ENCODE results near the gene FKBP5. TPM values are rescaled to one million over a fixed set of nuclear protein-coding genes. Genes with fewer than 3 reads are reported as not detected.
"Not testable (repeated sequence)": the region's sequence is repeated elsewhere in the genome, so short reads cannot be mapped to it uniquely, and the experiment has no call there.

The FKBP5 gene
- total RNA-seq, 1 experiment from 2014 or later, result 105 TPM

GRCh38 chr6:35622283-35622682 is 66.4 kb downstream of the FKBP5 start:
- DNase-seq (ENCODE audit: low read depth), result no peak

- no peak for DNase-seq (ENCODE audit: low read depth)
These were observed 68.0 kb downstream of the FKBP5 start for GRCh38 chr6:35620706-35621105.

- no peak for DNase-seq (ENCODE audit: low read depth)
These were observed 75.0 kb downstream of the FKBP5 start for GRCh38 chr6:35613762-35614161.

GRCh38 chr6:35611240-35611639 is 77.5 kb downstream of the FKBP5 start:
- DNase-seq (ENCODE audit: low read depth), result peak; percentile 51

GRCh38 chr6:35610830-35611229 is 77.9 kb downstream of the FKBP5 start:
- no peak for DNase-seq (ENCODE audit: low read depth)

GRCh38 chr6:35609588-35609987 is 79.1 kb downstream of the FKBP5 start:
- DNase-seq (ENCODE audit: low read depth), result no peak

GRCh38 chr6:35607517-35608233 is 81.0 kb downstream of the FKBP5 start:
- no peak for DNase-seq (ENCODE audit: low read depth)

GRCh38 chr6:35605600-35605999 is 83.1 kb downstream of the FKBP5 start:
- DNase-seq (ENCODE audit: low read depth), result no peak

GRCh38 chr6:35603326-35604202 is 85.2 kb downstream of the FKBP5 start:
- peak; percentile 46 for DNase-seq (ENCODE audit: low read depth)

GRCh38 chr6:35602133-35602946 is 86.4 kb downstream of the FKBP5 start:
- peak; percentile 73 for DNase-seq (ENCODE audit: low read depth)

- peak; percentile 93 for DNase-seq (ENCODE audit: low read depth)
These were observed 87.2 kb downstream of the FKBP5 start for GRCh38 chr6:35601331-35602132.

GRCh38 chr6:35600659-35601125 is 88.0 kb downstream of the FKBP5 start:
- DNase-seq (ENCODE audit: low read depth), result peak; percentile 46

GRCh38 chr6:35599761-35600658 is 88.7 kb downstream of the FKBP5 start:
- DNase-seq (ENCODE audit: low read depth), result peak; percentile 42

- not testable (repeated sequence) for DNase-seq (ENCODE audit: low read depth)
These were observed 90.1 kb downstream of the FKBP5 start for GRCh38 chr6:35598621-35599020.

- peak; percentile 91 for DNase-seq (ENCODE audit: low read depth)
These were observed 92.0 kb downstream of the FKBP5 start for GRCh38 chr6:35596448-35597442.

GRCh38 chr6:35594503-35595186 is 94.1 kb downstream of the FKBP5 start:
- DNase-seq (ENCODE audit: low read depth), result no peak

GRCh38 chr6:35592178-35592577 is 96.5 kb downstream of the FKBP5 start:
- DNase-seq (ENCODE audit: low read depth), result no peak

- DNase-seq (ENCODE audit: low read depth), result peak; percentile 80
These were observed 98.1 kb downstream of the FKBP5 start for GRCh38 chr6:35590622-35591066.
